GM12878 (cell line): ENCODE results near the gene HINT2.

ENCODE experiments used
- CEBPB ChIP-seq, 2 experiments: fragments of 150-350 bp in 1 of 2; IDR thresholded peaks; 2 replicates each; pipeline ENCODE4 v1.6.1; 2012 to 2014; ENCODE audit warnings: low read depth in 2 of 2, low read length in 2 of 2, borderline replicate concordance in 1 of 2, inconsistent platforms in 1 of 2
- CTCF ChIP-seq, 3 experiments: IDR thresholded peaks in 2 of 3; conservative IDR thresholded peaks in 1 of 3; 2 replicates each; pipeline ENCODE4 v1.5.1; 2011; ENCODE audit warnings: low read depth in 3 of 3, low read length in 3 of 3, mild to moderate bottlenecking in 3 of 3, control low read depth in 2 of 3, moderate library complexity in 2 of 3, inconsistent platforms in 1 of 3, mixed read lengths in 1 of 3; ENCODE audit not compliant: control insufficient read depth in 2 of 3, insufficient read depth in 1 of 3; ENCODE audit errors: extremely low read depth in 1 of 3
- E2F4 ChIP-seq: IDR thresholded peaks from 2 replicates; pipeline ENCODE4 v1.6.1; 2012; ENCODE audit warnings: low read depth, low read length, improper control_type of control experiment
- MYB ChIP-seq: fragments of 150-350 bp; IDR thresholded peaks from 2 replicates; pipeline ENCODE4 v1.6.1; 2014; ENCODE audit warnings: mild to moderate bottlenecking, low read depth, low read length, borderline replicate concordance
- POLR2AphosphoS2 ChIP-seq: IDR thresholded peaks from 2 replicates; pipeline ENCODE4 v1.6.1; 2011; ENCODE audit warnings: low read depth, mild to moderate bottlenecking, low read length, improper control_type of control experiment, moderate library complexity
- TAF1 ChIP-seq: IDR thresholded peaks from 2 replicates; pipeline ENCODE4 v1.6.1; 2011; ENCODE audit warnings: mild to moderate bottlenecking, low read depth, low read length, borderline replicate concordance
- USF2 ChIP-seq: IDR thresholded peaks from 2 replicates; pipeline ENCODE4 v1.6.1; 2011; ENCODE audit warnings: low read depth, low read length, improper control_type of control experiment, borderline replicate concordance
- ZBED1 ChIP-seq: IDR thresholded peaks from 2 replicates; pipeline ENCODE4 v1.6.1; 2016; ENCODE audit warnings: borderline replicate concordance
- ZBTB40 ChIP-seq: fragments of 450-650 bp; IDR thresholded peaks from 2 replicates; pipeline ENCODE4 v1.6.1; 2016; ENCODE audit warnings: mild to moderate bottlenecking, moderate library complexity, borderline replicate concordance
- ZNF274 ChIP-seq: IDR thresholded peaks from one replicate; pipeline ENCODE4 v1.8.0; 2011; ENCODE audit not compliant: insufficient read length, insufficient read depth

- TF ChIP-seq E2F4 (no peak), CTCF (IDR thresholded peaks at IDR 0.05 in 2 of 3, conservative IDR thresholded peaks at IDR 0.05 in 1 of 3; ENCODE audit: control insufficient read depth in 2 of 3, extremely low read depth in 1 of 3, insufficient read depth in 1 of 3, low read depth in 3 of 3, low read length in 3 of 3) (no peak), ZBTB40 (no peak), ZNF274 (no peak), CEBPB (IDR thresholded peaks at IDR 0.05; ENCODE audit: borderline replicate concordance in 1 of 2, low read depth in 2 of 2, low read length in 2 of 2) (no peak), MYB (no peak), TAF1 (no peak), ZBED1 (no peak), POLR2AphosphoS2 (no peak), USF2 (no peak)
Observed at GRCh38 chr9:35835766-35836165, 20.9 kb upstream of the HINT2 start.
